ENCODE results near the gene ABHD17A.
A peak's percentile ranks its signal among the peaks of the same experiment; 100 is the strongest.

The ABHD17A gene

DNA sequence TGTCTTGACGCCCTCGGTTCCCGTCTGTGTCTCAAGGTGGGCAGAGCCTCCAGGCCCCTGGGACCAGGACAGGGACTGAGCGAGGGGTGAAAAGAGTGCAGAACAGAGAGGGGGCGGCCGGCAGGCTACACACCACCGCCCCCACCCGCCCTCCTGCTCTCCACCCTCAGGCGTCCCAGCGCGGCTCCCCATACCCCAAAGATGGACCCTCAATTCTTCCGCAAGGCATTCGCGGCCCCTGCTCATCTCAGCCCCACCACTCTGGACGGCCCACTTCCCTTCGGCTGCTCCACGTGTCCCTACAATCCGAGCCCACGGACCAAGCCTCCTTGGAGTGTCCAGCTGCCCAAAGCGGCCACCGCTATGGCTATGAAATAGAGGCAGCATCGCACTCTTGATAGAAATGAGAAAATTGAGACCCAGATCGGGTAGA lies 23.7 kb downstream of the ABHD17A start:
- no peak for TF ChIP-seq POLR2A (IDR thresholded peaks at IDR 0.05; ENCODE audit: low read depth, low read length)
- FAIRE-seq (no peak), DNase-seq (ENCODE audit: insufficient read length, low spot score) (no peak)

DNA sequence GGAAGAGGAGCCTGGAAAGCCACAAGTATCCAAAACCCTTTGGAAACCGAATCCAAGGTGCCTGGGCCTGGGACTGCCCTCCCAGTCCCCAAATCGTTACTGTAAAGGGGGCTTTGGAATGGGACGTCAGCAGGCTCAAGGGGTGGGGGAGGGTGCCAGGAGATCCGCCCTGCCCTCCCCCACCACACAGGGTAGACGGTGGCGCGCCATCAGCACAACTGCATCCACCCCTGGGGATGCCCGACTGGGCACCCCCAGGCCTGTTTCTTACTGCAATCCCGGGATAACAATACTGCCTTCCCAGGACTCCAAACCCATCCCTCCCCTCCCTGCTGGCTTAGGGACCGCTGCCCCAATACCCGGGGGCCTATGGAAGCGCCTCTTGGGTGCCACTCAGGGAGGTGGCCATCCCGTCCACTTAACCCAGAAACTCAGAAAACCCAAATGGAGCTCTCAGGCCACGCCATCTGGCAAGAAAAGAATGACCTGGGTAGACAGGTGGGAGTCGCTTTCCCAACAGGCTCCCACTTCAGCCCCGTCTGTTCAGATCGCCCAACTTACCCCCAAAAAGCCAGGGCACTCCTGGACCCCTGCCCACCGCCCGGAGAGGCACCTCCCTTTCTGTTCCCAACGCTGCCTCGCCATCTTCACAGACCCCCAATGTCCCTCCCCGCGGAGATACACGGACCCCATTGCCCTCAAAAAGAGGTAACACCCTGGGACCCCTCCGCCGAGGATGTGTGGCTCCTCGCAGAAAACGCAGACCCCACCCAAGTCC lies 24.3 kb downstream of the ABHD17A start:
- DNase-seq (ENCODE audit: insufficient read length, low spot score): no peak
- TF ChIP-seq POLR2A (IDR thresholded peaks at IDR 0.05; ENCODE audit: low read depth, low read length): no peak
- no peak for FAIRE-seq

DNA sequence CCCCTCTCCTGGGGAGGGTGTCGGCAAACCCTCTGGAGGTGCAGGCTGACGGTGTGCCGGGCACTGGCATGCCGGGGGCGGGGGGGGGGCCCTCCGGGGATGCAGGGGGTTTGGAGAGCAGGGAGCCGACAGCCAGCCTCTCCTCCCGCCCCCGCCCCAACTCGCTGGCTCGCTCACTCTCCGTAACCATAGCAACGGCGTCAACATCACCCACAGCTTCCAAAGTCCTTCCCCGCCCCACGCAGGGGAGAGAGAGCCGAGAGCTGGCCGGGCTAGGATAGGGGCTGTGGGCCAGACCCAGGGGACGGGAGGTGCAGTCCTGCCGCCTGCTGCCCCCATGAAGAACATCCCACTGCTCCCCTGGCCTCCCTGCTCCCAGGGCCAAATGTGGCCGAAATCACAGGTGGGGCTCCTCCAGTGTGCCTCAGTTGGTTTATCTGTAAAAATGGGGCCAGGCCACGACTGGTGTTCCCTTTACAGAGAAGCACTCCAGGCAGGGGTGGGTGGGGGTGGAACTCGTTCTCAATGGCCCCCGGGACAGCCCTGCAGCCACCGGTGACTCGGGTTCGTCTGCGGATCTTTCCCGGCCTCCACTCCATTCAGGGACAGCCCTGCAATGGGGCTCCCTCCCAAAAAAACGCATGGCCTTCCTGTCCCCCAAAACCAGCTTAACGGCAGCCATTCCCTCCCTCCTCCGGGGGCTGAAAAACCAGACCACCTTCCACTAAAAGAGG lies 25.1 kb downstream of the ABHD17A start:
- TF ChIP-seq POLR2A (IDR thresholded peaks at IDR 0.05; ENCODE audit: low read depth, low read length): no peak
- FAIRE-seq: no peak
- peak; percentile 68 for DNase-seq (ENCODE audit: insufficient read length, low spot score)

DNA sequence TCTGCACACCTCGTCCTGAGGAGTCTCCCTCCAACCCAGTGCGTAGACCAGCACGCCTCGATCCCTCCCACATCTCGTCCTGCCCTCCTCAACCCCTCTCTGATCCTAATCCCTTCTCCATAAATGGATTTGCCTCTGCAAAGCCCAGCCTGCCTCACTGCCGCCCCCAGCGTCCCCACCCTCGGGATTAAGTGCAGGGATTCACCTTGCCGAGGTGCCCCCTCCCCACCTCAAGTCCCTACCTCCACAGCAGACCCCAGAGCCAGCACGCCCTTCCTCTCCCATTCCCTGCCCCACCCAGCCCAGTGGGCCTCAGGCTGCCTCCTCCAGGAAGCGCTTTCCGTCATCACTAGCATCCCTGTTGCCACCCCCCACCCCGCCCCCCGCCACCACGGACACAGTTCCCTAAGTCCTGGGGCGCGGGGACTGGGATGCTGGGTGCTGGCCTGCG lies 25.9 kb downstream of the ABHD17A start:
- FAIRE-seq (no peak), DNase-seq (ENCODE audit: insufficient read length, low spot score) (no peak)
- TF ChIP-seq POLR2A (IDR thresholded peaks at IDR 0.05; ENCODE audit: low read depth, low read length): no peak

DNA sequence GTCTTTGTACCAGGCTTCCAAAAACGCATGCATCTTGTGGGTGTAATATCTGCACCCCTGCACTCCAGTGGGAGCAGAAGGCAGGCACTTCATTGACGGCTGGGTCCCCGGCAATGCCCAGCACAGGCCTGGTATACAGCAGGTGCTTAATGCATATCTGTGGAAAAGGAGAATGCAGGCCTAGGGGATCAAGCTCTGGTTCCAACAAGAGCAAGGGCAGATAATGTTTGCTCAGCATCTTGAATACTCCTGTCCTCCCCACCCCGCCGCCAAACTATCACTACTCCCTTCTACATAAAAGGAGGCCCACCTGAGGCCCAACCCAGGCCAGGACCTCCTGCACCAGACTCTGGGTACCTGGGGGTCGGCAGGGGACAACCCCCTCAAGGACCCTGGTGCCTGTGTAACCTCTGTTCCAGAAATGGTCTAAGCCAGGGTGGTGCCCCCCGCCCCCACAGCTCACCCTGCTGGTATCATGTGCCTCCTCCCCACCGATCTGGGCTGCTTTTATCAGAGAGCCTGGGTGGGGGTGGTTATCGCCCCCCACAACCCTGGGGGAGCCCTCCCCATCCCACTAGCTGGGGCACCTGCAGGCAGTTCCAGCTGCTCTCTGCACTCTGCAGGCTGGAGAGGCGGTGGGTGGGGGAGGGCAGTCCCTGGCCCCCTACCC lies 26.7 kb downstream of the ABHD17A start:
- DNase-seq (ENCODE audit: insufficient read length, low spot score) (no peak), FAIRE-seq (no peak)
- no peak for TF ChIP-seq POLR2A (IDR thresholded peaks at IDR 0.05; ENCODE audit: low read depth, low read length)

DNA sequence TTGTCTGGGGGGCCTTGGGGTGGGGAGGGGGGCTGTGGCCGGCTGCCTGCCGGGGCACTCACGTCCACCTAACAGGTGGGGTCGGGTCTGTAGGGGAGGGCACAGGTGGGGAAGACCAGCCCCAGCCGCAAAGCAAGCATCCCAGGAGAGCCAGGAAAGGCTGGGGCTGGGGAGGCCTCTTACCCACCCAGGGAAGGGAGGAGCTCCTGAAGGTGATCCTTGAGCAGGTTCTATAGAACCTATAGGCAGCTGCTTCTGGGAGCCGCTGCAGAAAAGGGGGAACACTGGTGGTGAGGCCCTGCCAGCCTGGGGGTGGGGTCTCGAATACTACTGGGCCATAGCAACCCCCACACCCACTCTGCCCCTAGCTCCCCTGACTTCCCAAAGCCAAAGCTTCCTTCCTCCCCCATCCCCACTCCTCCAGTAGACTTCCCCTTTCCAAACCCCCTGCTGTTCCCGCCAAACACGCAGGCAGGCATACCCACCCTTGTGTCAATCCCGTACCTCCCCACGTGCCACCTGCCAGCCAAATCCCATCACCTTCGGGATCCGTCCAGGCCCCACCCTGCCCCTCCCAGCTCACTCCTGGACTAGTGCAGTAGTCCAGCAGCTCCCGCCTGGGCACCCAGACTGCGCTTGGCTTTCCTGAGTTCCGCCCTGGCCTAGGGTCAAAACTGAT lies 27.5 kb downstream of the ABHD17A start:
- TF ChIP-seq POLR2A (IDR thresholded peaks at IDR 0.05; ENCODE audit: low read depth, low read length): no peak
- FAIRE-seq: no peak

DNA sequence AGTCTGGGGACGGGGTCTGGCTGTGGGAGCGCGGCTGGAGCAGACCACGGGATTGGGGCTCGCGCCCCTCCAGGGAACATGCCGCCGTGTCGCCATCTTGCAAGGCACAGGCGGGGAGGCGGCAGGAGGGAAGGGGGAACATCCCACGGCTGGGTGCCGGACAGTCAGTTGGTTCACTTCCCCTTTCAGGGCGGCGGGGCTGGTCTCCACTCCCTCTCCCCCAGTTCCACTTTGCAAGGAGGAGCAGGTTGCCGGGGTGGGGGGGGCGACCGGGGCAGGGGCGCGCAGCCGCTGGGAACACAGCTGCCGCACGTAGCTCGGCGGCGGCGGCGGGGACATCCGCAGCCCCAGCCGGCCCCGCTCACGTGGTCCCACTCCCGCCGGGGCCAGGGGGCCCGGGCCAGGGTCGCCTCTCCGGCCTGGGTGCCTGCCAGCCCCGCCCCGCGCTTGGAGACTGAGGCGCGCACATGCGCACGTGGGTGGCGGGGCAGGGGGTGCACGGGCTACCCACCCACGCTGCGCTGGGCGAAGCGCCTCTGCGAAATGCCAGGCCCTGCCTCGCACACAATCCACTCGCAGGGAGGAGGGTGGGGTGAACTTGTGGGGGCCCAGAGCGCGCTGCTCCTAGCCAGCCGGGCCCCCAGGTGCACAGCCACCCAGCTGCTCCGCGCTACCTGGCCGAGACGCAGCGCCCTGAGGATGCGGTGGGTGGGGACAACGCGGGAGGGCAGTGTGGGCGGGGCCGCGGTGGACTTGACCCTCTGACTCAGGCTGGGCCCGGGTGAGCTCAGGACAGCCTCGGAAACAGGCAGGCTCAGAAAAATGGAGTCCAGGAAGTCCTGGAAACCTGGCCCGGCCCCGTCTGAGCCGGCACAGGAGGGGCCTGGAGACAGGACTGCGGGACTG lies 28.3 kb downstream of the ABHD17A start:
- DNase-seq (ENCODE audit: insufficient read length, low spot score) (peak; percentile 98), FAIRE-seq (peak; percentile 33)
- no peak for TF ChIP-seq POLR2A (IDR thresholded peaks at IDR 0.05; ENCODE audit: low read depth, low read length)

More for the DNA sequence above, 27.5 kb downstream of the ABHD17A start:
- no peak for DNase-seq (ENCODE audit: insufficient read length, low spot score)

DNA sequence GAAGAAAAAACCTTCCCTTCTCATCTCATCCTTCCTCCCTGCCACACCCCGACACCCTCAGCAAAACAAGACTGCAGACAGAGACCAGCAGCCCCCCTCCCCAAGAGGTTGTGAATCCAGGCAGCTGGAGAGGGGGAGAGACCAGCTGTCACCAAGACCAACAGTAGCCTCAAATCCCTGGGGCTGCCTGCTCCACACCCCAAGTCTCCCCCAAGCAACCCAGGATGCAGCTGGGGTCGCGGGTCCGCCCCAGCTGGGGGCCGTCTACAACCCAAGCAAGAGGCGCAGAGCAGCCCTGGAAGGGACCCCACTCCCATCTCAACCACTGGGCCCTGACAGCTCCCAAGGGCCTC lies 29.0 kb downstream of the ABHD17A start:
- no peak for DNase-seq (ENCODE audit: insufficient read length, low spot score)
- TF ChIP-seq POLR2A (IDR thresholded peaks at IDR 0.05; ENCODE audit: low read depth, low read length): no peak
- no peak for FAIRE-seq

DNA sequence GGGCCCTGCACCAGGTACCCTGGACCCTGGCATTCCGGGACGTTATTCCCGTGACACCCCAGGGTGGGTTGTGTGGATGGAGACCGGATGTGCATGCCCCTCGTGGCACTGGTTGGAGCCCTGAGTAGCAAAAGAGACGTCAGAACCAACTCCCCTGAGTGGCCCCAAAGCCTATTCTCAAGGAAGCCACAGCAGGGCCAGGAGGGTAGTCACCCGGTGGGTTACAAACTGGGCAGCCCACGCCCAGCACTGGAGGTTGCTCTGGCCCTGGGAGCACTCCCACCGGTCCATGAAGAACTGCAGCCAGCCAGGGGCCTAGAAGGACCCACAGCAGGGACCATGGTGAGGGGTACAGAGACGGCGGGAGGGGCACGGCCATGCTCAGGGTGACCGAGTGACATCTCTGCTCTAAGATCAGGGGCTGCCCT lies 29.5 kb downstream of the ABHD17A start:
- FAIRE-seq: no peak
- DNase-seq (ENCODE audit: insufficient read length, low spot score): no peak
- no peak for TF ChIP-seq POLR2A (IDR thresholded peaks at IDR 0.05; ENCODE audit: low read depth, low read length)

DNA sequence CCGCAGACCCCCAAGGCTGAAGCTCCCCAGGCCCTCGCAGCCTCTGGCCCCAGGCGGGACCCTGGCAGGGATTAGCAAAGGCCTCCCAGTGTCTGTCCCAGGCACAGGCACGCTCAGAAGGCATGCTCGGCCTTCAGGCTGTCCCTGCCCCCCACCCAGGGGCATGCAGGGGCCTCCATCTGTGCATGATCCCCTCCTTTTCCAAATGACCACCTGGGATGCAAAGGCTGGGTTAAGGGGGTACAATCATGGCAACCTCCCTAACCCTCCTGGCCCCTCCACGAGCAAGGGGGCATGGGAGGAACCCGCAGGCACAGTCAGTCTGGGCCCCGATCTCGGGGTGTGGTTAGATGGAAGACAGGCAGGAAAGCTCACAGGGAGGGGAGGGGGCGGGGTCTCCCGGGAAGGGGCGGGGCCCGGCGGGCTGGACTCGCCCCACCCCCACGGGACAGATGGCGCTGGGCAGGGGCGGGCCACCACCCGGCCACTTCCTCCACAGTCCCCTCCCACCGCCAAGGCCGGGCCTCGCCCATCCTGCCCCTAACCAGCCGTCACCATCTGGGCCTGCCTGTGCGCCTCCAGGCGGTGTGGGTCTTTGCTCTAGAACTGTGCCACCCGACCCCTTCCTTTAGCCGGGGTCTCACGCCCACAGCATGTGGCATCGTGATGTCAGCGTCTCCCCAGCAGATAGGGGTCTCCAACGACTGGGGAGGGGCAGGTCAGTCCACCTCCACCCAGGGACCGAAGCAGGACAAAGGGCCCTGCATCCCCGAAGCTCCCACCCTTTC lies 30.1 kb downstream of the ABHD17A start:
- FAIRE-seq: peak; percentile 60
- no peak for TF ChIP-seq POLR2A (IDR thresholded peaks at IDR 0.05; ENCODE audit: low read depth, low read length)
- peak; percentile 99 for DNase-seq (ENCODE audit: insufficient read length, low spot score)

DNA sequence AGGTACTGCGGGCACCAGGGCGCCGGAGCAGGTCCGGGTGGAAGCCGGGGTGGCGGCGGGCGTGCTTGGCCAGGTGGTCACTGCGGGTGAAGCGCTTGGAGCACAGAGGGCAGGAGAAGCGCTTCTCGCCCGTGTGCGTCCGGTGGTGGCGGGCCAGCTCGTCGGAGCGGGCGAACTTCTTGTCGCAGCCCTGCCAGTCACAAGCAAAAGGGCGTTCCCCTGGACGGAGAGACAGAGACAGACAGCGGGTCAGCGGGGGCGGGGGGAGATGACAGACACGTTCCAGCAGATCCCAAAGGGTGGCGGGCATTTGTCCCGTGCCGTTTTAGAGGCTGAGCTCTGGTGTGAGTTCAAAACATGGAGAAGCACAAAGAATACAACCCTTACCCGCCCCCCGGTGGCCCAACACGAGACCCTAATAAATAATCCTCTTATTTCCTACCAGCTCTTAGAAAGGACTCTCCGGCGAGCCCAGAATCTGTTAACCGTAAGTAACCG lies 30.7 kb downstream of the ABHD17A start:
- no peak for FAIRE-seq
- TF ChIP-seq POLR2A (IDR thresholded peaks at IDR 0.05; ENCODE audit: low read depth, low read length): no peak
- DNase-seq (ENCODE audit: insufficient read length, low spot score): no peak

DNA sequence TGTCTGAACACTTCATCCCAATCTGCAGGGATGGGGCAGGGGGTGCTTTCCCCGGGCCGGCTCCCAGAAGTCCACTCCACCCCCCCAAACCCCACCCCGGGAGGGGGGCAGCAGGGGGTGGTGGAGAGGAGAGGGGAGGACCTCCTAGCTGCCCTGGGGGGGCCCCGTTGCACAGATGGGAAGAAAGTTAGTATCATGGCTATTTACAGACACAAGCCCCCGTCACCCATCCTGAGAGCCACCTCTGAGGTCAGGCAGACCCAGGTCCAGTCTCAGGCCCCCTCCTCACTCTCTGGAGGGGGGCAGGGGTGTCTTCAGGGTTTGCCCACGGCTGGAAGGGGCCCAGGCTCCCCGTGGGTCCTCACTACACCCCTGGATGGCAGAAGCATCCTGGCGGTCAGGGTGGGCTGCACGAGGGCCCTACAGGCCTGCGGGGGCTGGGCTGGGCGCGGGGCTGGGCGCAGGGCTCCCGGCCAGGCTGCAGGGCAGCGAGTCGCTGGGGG lies 31.2 kb downstream of the ABHD17A start:
- FAIRE-seq (no peak), DNase-seq (ENCODE audit: insufficient read length, low spot score) (no peak)
- TF ChIP-seq POLR2A (IDR thresholded peaks at IDR 0.05; ENCODE audit: low read depth, low read length): no peak

Data from H54 (cell line).